Activated CD8-positive, alpha-beta T cell treated with anti-CD3 and anti-CD28 coated beads for 36 hours (primary cell): ENCODE measurements around the gene ABLIM1. TPM values are rescaled to one million over a fixed set of nuclear protein-coding genes. Genes with fewer than 3 reads are reported as not detected.

Experiments used
- ATAC-seq: fragments of 200-7000 bp; cut with Tn5 transposase; one replicate; pipeline ENCODE4 v1.10.0; 2021; ENCODE audit warnings: mild to moderate bottlenecking, moderate library complexity
- CTCF ChIA-PET: fragments of 350-600 bp; sonication (Branson Sonifier 250); formaldehyde crosslinking; loops from one replicate; lab custom pipeline; 2021; ENCODE audit warnings: antibody characterized with exemption; lab: Charles Lee
- POLR2A ChIA-PET: fragments of 350-600 bp; sonication (Branson Sonifier 250); formaldehyde crosslinking; loops from one replicate; lab custom pipeline; 2021; ENCODE audit warnings: antibody characterized with exemption; lab: Charles Lee
- DNase-seq: peaks from one replicate; pipeline ENCODE4 v3.0.0-alpha.2; 2020
- H3K27ac Mint-ChIP-seq: one replicate; pipeline ENCODE4 v1.8.0; 2021; ENCODE audit warnings: mild to moderate bottlenecking, mixed read lengths
- H3K27me3 Mint-ChIP-seq: one replicate; pipeline ENCODE4 v1.8.0; 2021; ENCODE audit warnings: mixed read lengths
- H3K36me3 Mint-ChIP-seq: one replicate; pipeline ENCODE4 v1.8.0; 2021; ENCODE audit warnings: low read depth, mixed read lengths
- H3K4me1 Mint-ChIP-seq: one replicate; pipeline ENCODE4 v1.8.0; 2021; ENCODE audit warnings: low read depth, mixed read lengths
- H3K4me3 Mint-ChIP-seq: one replicate; pipeline ENCODE4 v1.8.0; 2021; ENCODE audit warnings: mild to moderate bottlenecking, moderate library complexity, mixed read lengths
- H3K9me3 Mint-ChIP-seq: one replicate; pipeline ENCODE4 v1.8.0; 2021; ENCODE audit warnings: mixed read lengths
- CTCF ChIP-seq: fragments of 200-600 bp; IDR thresholded peaks from one replicate; pipeline ENCODE4 v1.8.0; 2022; ENCODE audit warnings: antibody characterized with exemption, mild to moderate bottlenecking
- intact Hi-C: fragments of 100-400 bp; cut with micrococcal nuclease; formaldehyde crosslinking; loops from one replicate; pipeline ENCODE4 v1.10.0; 2022
- total RNA-seq, 2 experiments: library from RNA; stranded (reverse); gene quantifications; one replicate each; pipeline ENCODE4 v1.2.3, GENCODE V29; 2021

ABLIM1 gene
- total RNA-seq, 2 experiments from 2014 or later: 148 to 155 TPM

- ChIA-PET CTCF (interaction anchor here (0.8 to 4.2 kb wide), 15 partner anchors 9 to 211 kb away, joined by 3 to 51 read pairs (median 6); no protein-coding TSS in a partner anchor), POLR2A (interaction anchor here (0.9 to 2.7 kb wide), 5 partner anchors 27 to 64 kb away, joined by 3 to 16 read pairs (median 3); no protein-coding TSS in a partner anchor)
- H3K36me3 Mint-ChIP-seq: peaks cover 62% of the 10 kb centered on the region
- no peak for DNase-seq
- peak overlapping the region; percentile 76 for H3K27ac Mint-ChIP-seq
- no peak for ATAC-seq
- intact Hi-C loops: no loop called here
- no peak for TF ChIP-seq CTCF
- peaks cover 2% of the 10 kb centered on the region for H3K9me3 Mint-ChIP-seq
- H3K27me3 Mint-ChIP-seq: no peaks in the 10 kb centered on the region
- no peak overlapping the region for H3K4me3 Mint-ChIP-seq
- peaks cover 61% of the 10 kb centered on the region for H3K4me1 Mint-ChIP-seq
These were observed 170.1 kb downstream of the ABLIM1 start for GRCh38 chr10:114487815-114488536.

GRCh38 chr10:114486938-114487814 is 170.9 kb downstream of the ABLIM1 start:
- intact Hi-C loops: no loop called here
- peak; percentile 72 for ATAC-seq
- Mint-ChIP-seq H3K4me1 (peaks cover 56% of the 10 kb centered on the region), H3K4me3 (no peak overlapping the region), H3K9me3 (peaks cover 2% of the 10 kb centered on the region), H3K27me3 (no peaks in the 10 kb centered on the region), H3K36me3 (peaks cover 61% of the 10 kb centered on the region), H3K27ac (peak overlapping the region; percentile 76)
- ChIA-PET CTCF (interaction anchor here (0.8 to 4.2 kb wide), 19 partner anchors 7 to 211 kb away, joined by 3 to 51 read pairs (median 5); no protein-coding TSS in a partner anchor), POLR2A (interaction anchor here (0.9 to 2.7 kb wide), 5 partner anchors 28 to 63 kb away, joined by 3 to 16 read pairs (median 3); no protein-coding TSS in a partner anchor)
- peak; percentile 42 for TF ChIP-seq CTCF
- peak; percentile 50 for DNase-seq

- ChIA-PET CTCF (interaction anchor here (1.0 to 4.2 kb wide), 10 partner anchors 9 to 218 kb away, joined by 3 to 51 read pairs (median 6); no protein-coding TSS in a partner anchor), POLR2A (interaction anchor here (0.6 to 1.4 kb wide), 4 partner anchors 9 to 58 kb away, joined by 3 to 5 read pairs (median 3); no protein-coding TSS in a partner anchor)
- no peak for ATAC-seq
- Mint-ChIP-seq H3K4me3 (no peak overlapping the region), H3K27ac (no peak overlapping the region), H3K36me3 (peaks cover 59% of the 10 kb centered on the region), H3K9me3 (peaks cover 2% of the 10 kb centered on the region), H3K27me3 (no peaks in the 10 kb centered on the region), H3K4me1 (peaks cover 57% of the 10 kb centered on the region)
- TF ChIP-seq CTCF: no peak
- intact Hi-C loops: no loop called here
- no peak for DNase-seq
These were observed 172.2 kb downstream of the ABLIM1 start for GRCh38 chr10:114485696-114486400.

- H3K4me1 Mint-ChIP-seq: peaks cover 63% of the 10 kb centered on the region
- H3K27me3 Mint-ChIP-seq: no peaks in the 10 kb centered on the region
- no peak for TF ChIP-seq CTCF
- peaks cover 63% of the 10 kb centered on the region for H3K36me3 Mint-ChIP-seq
- ATAC-seq (no peak), DNase-seq (no peak)
- ChIA-PET CTCF (interaction anchor here (2.0 to 5.3 kb wide), 3 partner anchors 12 to 180 kb away, joined by 6 to 50 read pairs (median 7); no protein-coding TSS in a partner anchor), POLR2A (interaction anchor here (0.6 to 1.1 kb wide), 3 partner anchors 11 to 35 kb away, joined by 3 read pairs; no protein-coding TSS in a partner anchor)
- no peak overlapping the region for H3K27ac Mint-ChIP-seq
- intact Hi-C loops: no loop called here
- no peak overlapping the region for H3K4me3 Mint-ChIP-seq
- peaks cover 2% of the 10 kb centered on the region for H3K9me3 Mint-ChIP-seq
These were observed 174.5 kb downstream of the ABLIM1 start for GRCh38 chr10:114483575-114483974.
